ENCODE results near the gene CMYA5. TPM values are rescaled to one million over a fixed set of nuclear protein-coding genes. Genes with fewer than 3 reads are reported as not detected.

Gene CMYA5
- total and polyA plus RNA-seq, 2 experiments from 2014 or later = 1.1 to 3.5 TPM

DNA sequence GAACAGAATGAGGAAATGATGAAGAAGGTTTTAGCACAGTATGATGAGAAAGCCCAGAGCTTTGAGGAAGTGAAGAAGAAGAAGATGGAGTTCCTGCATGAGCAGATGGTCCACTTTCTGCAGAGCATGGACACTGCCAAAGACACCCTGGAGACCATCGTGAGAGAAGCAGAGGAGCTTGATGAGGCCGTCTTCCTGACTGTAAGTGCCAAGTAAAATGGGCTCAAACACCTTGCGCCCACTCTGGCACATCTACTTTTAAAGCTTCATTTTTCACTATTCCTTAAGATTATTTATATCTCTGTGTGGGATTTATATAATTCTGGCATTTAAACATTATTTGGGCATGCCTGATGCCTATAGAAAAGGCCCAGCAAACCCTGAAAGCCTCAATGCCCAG, 55.6 kb downstream of the CMYA5 start:
- no peak for DNase-seq (ENCODE audit: low spot score)
- no peaks in the 10 kb centered on the region for H3K9me2 ChIP-seq (replicated peaks; ENCODE audit: insufficient read depth)
- TF ChIP-seq EZH2 (IDR thresholded peaks at IDR 0.05; ENCODE audit: borderline replicate concordance) (no peak), EZH2phosphoT487 (IDR thresholded peaks at IDR 0.05; ENCODE audit: low read depth, severe bottlenecking, unreplicated experiment) (no peak)
- TF ChIP-seq, protein P1, sequence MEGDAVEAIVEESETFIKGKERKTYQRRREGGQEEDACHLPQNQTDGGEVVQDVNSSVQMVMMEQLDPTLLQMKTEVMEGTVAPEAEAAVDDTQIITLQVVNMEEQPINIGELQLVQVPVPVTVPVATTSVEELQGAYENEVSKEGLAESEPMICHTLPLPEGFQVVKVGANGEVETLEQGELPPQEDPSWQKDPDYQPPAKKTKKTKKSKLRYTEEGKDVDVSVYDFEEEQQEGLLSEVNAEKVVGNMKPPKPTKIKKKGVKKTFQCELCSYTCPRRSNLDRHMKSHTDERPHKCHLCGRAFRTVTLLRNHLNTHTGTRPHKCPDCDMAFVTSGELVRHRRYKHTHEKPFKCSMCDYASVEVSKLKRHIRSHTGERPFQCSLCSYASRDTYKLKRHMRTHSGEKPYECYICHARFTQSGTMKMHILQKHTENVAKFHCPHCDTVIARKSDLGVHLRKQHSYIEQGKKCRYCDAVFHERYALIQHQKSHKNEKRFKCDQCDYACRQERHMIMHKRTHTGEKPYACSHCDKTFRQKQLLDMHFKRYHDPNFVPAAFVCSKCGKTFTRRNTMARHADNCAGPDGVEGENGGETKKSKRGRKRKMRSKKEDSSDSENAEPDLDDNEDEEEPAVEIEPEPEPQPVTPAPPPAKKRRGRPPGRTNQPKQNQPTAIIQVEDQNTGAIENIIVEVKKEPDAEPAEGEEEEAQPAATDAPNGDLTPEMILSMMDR (IDR thresholded peaks at IDR 0.05; ENCODE audit: poor library complexity) = no peak
- H3K9me3 ChIP-seq (ENCODE audit: low read depth) = no peaks in the 10 kb centered on the region
- 95% methylated on average over 3 of the region's 3 CpGs for WGBS (ENCODE audit: low lambda C conversion rate, missing lambda C conversion rate)
- H3K79me2 ChIP-seq = no peaks in the 10 kb centered on the region
- H3K4me3 ChIP-seq = no peak overlapping the region
- H4K20me1 ChIP-seq (ENCODE audit: insufficient read depth, poor library complexity, severe bottlenecking) = no peaks in the 10 kb centered on the region
- H3K4me1 ChIP-seq (ENCODE audit: insufficient read depth) = no peaks in the 10 kb centered on the region
- no peak overlapping the region for H3K27ac ChIP-seq
- no peaks in the 10 kb centered on the region for H3K36me3 ChIP-seq (replicated peaks; ENCODE audit: insufficient read depth, low read depth)
- no peak overlapping the region for H3K4me2 ChIP-seq
- no peak overlapping the region for H2AFZ ChIP-seq
- H3K27me3 ChIP-seq = no peaks in the 10 kb centered on the region

DNA sequence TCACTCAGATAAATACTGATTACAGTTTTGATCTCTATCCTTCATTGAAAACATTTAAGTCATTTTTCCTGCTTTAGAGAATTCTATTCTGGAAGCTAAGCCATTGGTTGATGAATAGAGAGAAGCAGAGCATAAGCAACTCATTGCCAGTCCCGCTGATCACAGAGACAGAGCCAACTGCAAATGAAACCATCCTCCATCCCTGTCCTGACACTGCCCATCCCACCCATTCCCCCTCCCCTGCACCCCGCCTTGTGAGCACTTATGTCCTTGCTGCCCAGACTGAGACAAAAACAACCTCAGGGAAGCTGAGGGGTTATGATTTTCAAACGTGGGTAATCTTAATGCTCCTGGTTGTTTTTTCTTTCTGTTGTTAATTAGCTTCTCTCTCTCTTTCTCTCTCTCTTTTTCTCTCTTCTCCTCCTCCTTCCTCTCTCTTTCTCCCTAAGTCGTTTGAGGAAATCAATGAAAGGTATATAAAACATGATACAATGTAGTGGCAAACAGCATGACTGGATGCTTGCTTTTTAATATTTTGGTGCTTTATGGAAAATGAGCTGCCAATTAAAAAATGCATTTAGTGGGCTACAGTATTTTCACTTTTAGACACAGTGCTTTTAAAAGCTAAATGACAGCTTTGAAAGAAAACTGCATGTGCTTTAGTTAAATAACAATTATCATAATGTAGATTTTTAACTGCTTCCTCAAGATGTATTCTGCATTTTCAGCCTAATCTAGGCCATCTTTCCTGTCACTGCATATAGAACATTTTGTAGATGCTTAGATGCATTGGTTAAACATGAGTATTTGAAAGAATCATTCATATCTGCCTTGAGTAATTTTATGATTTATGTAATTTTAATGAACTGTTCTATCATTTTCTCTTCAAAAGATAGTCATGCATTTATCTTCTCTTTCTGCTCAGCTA, 57.3 kb downstream of the CMYA5 start:
- Histone ChIP-seq H3K9me3 (ENCODE audit: low read depth) (no peaks in the 10 kb centered on the region), H4K20me1 (ENCODE audit: insufficient read depth, poor library complexity, severe bottlenecking) (no peaks in the 10 kb centered on the region), H3K4me2 (no peak overlapping the region), H3K36me3 (replicated peaks; ENCODE audit: insufficient read depth, low read depth) (no peaks in the 10 kb centered on the region), H3K4me3 (no peak overlapping the region), H3K9me2 (replicated peaks; ENCODE audit: insufficient read depth) (no peaks in the 10 kb centered on the region), H3K27ac (no peak overlapping the region), H3K27me3 (no peaks in the 10 kb centered on the region), H3K79me2 (no peaks in the 10 kb centered on the region), H2AFZ (no peak overlapping the region), H3K4me1 (ENCODE audit: insufficient read depth) (no peaks in the 10 kb centered on the region)
- TF ChIP-seq EZH2 (IDR thresholded peaks at IDR 0.05; ENCODE audit: borderline replicate concordance) (no peak), EZH2phosphoT487 (IDR thresholded peaks at IDR 0.05; ENCODE audit: low read depth, severe bottlenecking, unreplicated experiment) (no peak)
- TF ChIP-seq, protein P1 (IDR thresholded peaks at IDR 0.05; ENCODE audit: poor library complexity) = no peak
- WGBS (ENCODE audit: low lambda C conversion rate, missing lambda C conversion rate) = 52% methylated on average over 4 of the region's 4 CpGs
- DNase-seq (ENCODE audit: low spot score) = no peak

DNA sequence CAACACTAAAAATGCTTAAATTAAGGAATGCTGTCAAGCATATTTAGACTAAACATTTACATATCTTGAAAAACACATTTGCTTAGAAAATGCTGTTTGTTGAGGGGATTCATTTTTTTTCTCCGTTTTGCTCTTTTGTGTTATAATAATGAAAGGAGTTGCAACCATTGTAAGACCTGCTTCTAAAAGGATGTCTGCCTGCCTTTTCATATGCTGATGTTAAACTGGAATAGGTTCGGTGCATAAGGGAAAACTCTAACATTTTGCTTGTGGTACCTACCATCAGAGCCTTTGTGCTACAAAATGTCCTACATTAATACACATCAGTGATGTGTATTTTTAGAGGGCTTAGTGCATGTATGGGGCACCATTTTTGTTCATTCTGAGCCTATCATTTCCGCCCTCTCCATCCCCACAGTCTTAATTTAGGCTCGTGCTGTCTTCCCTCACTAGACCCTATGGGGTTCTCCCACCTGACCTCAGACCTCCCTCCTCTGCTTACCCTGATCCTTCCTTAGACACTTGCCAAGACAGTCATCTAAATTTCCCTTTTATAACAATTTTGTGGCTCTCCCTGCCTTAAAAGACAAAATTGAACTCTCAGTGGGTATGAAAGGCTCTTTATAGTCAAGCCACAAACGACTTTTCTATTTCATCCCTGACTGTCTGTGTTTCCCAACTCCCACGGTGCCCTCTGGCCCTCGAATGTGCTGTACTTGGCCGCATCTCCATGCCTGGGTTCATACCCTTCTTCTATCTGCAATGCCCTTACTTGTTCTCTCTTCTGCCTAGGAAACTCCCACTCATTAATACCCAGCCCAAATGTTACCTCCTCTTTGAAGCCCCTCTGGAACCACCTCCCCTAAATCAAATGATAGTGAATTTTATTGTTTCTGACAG, 61.2 kb downstream of the CMYA5 start:
- no peak overlapping the region for H3K4me3 ChIP-seq
- no peaks in the 10 kb centered on the region for H4K20me1 ChIP-seq (ENCODE audit: insufficient read depth, poor library complexity, severe bottlenecking)
- no peak overlapping the region for H3K4me2 ChIP-seq
- WGBS (ENCODE audit: low lambda C conversion rate, missing lambda C conversion rate) = 82% methylated on average over 8 of the region's 8 CpGs
- H3K9me2 ChIP-seq (replicated peaks; ENCODE audit: insufficient read depth) = no peaks in the 10 kb centered on the region
- H3K4me1 ChIP-seq (ENCODE audit: insufficient read depth) = peaks cover 6% of the 10 kb centered on the region
- DNase-seq (ENCODE audit: low spot score) = no peak
- H3K79me2 ChIP-seq = no peaks in the 10 kb centered on the region
- no peaks in the 10 kb centered on the region for H3K9me3 ChIP-seq (ENCODE audit: low read depth)
- H2AFZ ChIP-seq = no peak overlapping the region
- H3K27me3 ChIP-seq = no peaks in the 10 kb centered on the region
- H3K27ac ChIP-seq = no peak overlapping the region
- H3K36me3 ChIP-seq (replicated peaks; ENCODE audit: insufficient read depth, low read depth) = no peaks in the 10 kb centered on the region
- TF ChIP-seq, protein P1 (IDR thresholded peaks at IDR 0.05; ENCODE audit: poor library complexity) = no peak
- no peak for TF ChIP-seq EZH2phosphoT487 (IDR thresholded peaks at IDR 0.05; ENCODE audit: low read depth, severe bottlenecking, unreplicated experiment)
